Activated B cell treated with CpG ODN at 0.5 μM for 24 hours (primary cell): Measurements from ENCODE around the gene MRPL49. TPM values are rescaled to one million over a fixed set of nuclear protein-coding genes. Genes with fewer than 3 reads are reported as not detected.
A peak's percentile ranks its signal among the peaks of the same experiment; 100 is the strongest.

Source experiments
- ATAC-seq: fragments of 200-7000 bp; cut with Tn5 transposase; one replicate; pipeline ENCODE4 v1.10.0; 2021; ENCODE audit warnings: low read depth, mild to moderate bottlenecking, moderate library complexity
- CTCF ChIA-PET: fragments of 350-600 bp; sonication (Branson Sonifier 250); formaldehyde crosslinking; loops from one replicate; lab custom pipeline; 2021; ENCODE audit warnings: antibody characterized with exemption; lab: Charles Lee
- POLR2A ChIA-PET: fragments of 350-600 bp; sonication (Branson Sonifier 250); formaldehyde crosslinking; loops from one replicate; lab custom pipeline; 2021; ENCODE audit warnings: antibody characterized with exemption; lab: Charles Lee
- DNase-seq: peaks from one replicate; pipeline ENCODE4 v3.0.0; 2022
- H3K27ac Mint-ChIP-seq: one replicate; pipeline ENCODE4 v1.8.0; 2020; ENCODE audit warnings: mixed read lengths
- H3K27me3 Mint-ChIP-seq: one replicate; pipeline ENCODE4 v1.8.0; 2021; ENCODE audit warnings: mixed read lengths
- H3K36me3 Mint-ChIP-seq: one replicate; pipeline ENCODE4 v1.8.0; 2021; ENCODE audit warnings: low read depth, mixed read lengths
- H3K4me1 Mint-ChIP-seq: one replicate; pipeline ENCODE4 v1.8.0; 2021; ENCODE audit warnings: mixed read lengths
- H3K4me3 Mint-ChIP-seq: one replicate; pipeline ENCODE4 v1.8.0; 2020; ENCODE audit warnings: mild to moderate bottlenecking, mixed read lengths
- H3K9me3 Mint-ChIP-seq: one replicate; pipeline ENCODE4 v1.8.0; 2020; ENCODE audit warnings: mixed read lengths
- intact Hi-C: fragments of 100-400 bp; cut with micrococcal nuclease; formaldehyde crosslinking; loops from one replicate; pipeline ENCODE4 v1.15.1; 2024
- total RNA-seq: library from RNA; stranded (reverse); gene quantifications from 2 replicates; pipeline ENCODE4 v1.2.3, GENCODE V29; 2022
- TF ChIP-seq, protein P1 (sequence below): fragments of 200-600 bp; IDR thresholded peaks from one replicate; pipeline ENCODE4 v1.8.0; 2022; ENCODE audit warnings: antibody characterized with exemption, mild to moderate bottlenecking

The MRPL49 gene
- total RNA-seq, 1 donor from 2014 or later: 60.0 TPM

DNA sequence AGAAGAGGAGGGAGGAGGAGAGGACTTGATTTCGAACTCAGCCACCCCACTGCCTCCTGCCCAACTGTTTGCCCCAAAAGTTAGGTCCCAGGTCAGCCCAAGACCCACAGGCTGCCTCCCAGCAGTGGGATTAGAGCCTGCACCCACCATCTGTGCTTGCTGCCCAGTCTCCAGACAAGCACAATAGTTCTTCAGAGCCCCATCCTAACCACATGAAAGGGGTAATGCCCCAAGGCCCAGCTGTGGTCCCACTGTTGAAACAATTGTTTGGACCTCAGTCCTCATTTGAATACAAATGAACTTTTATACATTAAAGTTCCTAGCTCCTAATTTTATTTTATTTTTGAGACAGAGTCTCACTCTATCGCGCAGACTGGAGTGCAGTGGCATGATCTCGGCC lies 31.5 kb upstream of the MRPL49 start:
- POLR2A ChIA-PET: no interaction called here
- DNase-seq: no peak
- no peak for ATAC-seq
- TF ChIP-seq, protein P1, sequence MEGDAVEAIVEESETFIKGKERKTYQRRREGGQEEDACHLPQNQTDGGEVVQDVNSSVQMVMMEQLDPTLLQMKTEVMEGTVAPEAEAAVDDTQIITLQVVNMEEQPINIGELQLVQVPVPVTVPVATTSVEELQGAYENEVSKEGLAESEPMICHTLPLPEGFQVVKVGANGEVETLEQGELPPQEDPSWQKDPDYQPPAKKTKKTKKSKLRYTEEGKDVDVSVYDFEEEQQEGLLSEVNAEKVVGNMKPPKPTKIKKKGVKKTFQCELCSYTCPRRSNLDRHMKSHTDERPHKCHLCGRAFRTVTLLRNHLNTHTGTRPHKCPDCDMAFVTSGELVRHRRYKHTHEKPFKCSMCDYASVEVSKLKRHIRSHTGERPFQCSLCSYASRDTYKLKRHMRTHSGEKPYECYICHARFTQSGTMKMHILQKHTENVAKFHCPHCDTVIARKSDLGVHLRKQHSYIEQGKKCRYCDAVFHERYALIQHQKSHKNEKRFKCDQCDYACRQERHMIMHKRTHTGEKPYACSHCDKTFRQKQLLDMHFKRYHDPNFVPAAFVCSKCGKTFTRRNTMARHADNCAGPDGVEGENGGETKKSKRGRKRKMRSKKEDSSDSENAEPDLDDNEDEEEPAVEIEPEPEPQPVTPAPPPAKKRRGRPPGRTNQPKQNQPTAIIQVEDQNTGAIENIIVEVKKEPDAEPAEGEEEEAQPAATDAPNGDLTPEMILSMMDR: no peak
- H3K27ac Mint-ChIP-seq: no peak overlapping the region
- intact Hi-C loops: no loop called here
- CTCF ChIA-PET: no interaction called here
- H3K4me1 Mint-ChIP-seq: peaks cover 9% of the 10 kb centered on the region
- no peak overlapping the region for H3K4me3 Mint-ChIP-seq
- H3K36me3 Mint-ChIP-seq: peaks cover 40% of the 10 kb centered on the region
- H3K27me3 Mint-ChIP-seq: no peaks in the 10 kb centered on the region
- no peaks in the 10 kb centered on the region for H3K9me3 Mint-ChIP-seq

DNA sequence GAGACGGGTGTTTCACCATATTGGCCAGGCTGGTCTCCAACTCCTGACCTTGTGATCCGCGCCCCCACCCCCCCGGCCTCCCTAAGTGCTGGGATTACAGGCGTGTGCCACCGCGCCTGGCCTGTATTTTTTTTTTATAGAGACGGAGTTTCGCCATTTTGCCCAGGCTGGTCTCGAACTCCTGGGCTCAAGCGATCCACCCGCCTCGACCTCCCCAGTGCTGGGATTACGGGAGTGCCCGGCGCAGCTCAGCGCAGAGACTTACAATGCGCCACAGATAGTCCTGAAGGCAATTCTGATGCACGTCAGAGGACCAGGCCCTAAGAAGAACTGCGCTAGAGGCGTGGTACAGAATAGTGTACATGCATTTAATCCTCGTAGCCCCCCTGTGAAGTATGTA lies 26.7 kb upstream of the MRPL49 start:
- TF ChIP-seq, protein P1: no peak
- intact Hi-C loops: no loop called here
- DNase-seq (no peak), ATAC-seq (no peak)
- Mint-ChIP-seq H3K9me3 (no peaks in the 10 kb centered on the region), H3K36me3 (peaks cover 13% of the 10 kb centered on the region), H3K4me3 (peak overlapping the region; percentile 91), H3K4me1 (peaks cover 18% of the 10 kb centered on the region), H3K27me3 (no peaks in the 10 kb centered on the region), H3K27ac (peak overlapping the region; percentile 88)
- ChIA-PET POLR2A (interaction anchor here (0.7 to 3.2 kb wide), 13 partner anchors 12 to 410 kb away, joined by 3 to 21 read pairs (median 5); partner anchors contain the start of genes CAPN1, CDCA5, FAU and MRPL49), CTCF (interaction anchor here (1.1 kb wide), 1 partner anchor 17 kb away, joined by 4 read pairs; no protein-coding TSS in a partner anchor)

DNA sequence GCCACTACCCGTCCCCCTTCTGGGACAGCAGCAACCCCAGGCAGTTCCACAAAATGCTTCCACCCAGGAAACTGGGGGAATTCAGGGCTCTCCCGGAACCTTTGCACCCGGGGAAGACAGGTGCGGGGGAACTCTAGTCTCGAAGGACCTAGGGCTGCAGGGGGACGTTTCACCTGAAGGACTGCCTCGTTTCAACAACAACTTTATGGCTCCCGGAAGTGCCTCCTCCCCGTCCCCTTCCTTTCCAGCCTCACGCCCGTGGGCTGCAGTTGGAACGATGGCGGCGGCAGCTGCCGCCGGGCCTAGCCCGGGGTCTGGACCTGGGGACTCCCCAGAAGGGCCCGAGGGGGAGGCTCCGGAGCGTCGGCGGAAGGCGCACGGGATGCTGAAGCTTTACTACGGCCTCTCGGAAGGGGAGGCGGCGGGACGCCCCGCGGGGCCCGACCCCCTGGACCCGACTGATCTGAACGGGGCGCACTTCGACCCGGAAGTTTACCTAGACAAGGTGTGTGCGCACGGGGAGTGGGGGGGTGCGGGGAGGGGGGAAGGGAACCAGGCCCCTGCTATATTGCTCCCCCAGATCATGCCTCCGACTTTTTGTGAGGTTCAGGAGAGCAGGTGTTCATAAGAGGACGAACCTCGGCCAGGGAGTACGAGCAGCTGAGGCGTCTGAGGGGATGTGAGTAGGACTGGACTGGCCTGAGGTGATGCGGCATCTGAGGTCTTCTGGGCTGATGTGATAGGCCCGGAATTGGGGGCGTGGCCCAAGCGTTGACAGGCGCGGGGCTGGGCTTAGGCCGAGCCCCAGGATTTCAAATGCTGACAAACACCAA lies 25.9 kb upstream of the MRPL49 start, which contains the start of gene VPS51:
Gene VPS51, plus strand, starts transcription at position 241 of the 833 bp plus-strand sequence. Its CDS starts 37 bp downstream, at position 278.
- POLR2A ChIA-PET: interaction anchor here (0.6 to 3.2 kb wide), 23 partner anchors 13 to 977 kb away, joined by 3 to 21 read pairs (median 6); partner anchors contain the start of genes ARL2, CAPN1, CDCA5 and FAU
- intact Hi-C loops: loop anchor here (1.0 to 2.0 kb wide), 8 partner anchors 12 to 179 kb away; partner anchors contain the start of genes ARL2, ATG2A, CDCA5 and SAC3D1
- H3K27me3 Mint-ChIP-seq: no peaks in the 10 kb centered on the region
- H3K9me3 Mint-ChIP-seq: no peaks in the 10 kb centered on the region
- peak within 1 kb of the TSS; percentile 91 for H3K4me3 Mint-ChIP-seq
- ATAC-seq (peak; percentile 92), DNase-seq (peak; percentile 74)
- peak within 1 kb of the TSS; percentile 88 for H3K27ac Mint-ChIP-seq
- TF ChIP-seq, protein P1: no peak
- H3K4me1 Mint-ChIP-seq: peaks cover 18% of the 10 kb centered on the region
- peaks cover 15% of the 10 kb centered on the region for H3K36me3 Mint-ChIP-seq
- CTCF ChIA-PET: no interaction called here

DNA sequence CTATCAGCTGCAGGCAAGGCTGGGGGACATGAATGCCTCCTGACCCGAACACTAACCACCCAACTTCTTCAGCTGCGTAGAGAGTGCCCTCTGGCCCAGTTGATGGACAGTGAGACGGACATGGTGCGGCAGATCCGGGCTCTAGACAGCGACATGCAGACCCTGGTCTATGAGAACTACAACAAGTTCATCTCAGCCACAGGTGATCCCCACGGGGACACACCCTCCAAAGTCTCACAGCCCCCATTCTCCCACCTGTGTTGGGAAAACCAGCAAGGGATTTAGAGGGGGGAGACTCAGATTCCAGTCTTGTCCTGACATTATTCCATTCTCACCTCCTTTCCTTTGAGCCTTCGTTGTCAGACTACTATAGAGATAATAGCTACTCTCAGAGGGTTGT lies 25.2 kb upstream of the MRPL49 start:
- Mint-ChIP-seq H3K36me3 (peaks cover 18% of the 10 kb centered on the region), H3K4me3 (peak overlapping the region; percentile 91), H3K27me3 (no peaks in the 10 kb centered on the region), H3K4me1 (peaks cover 18% of the 10 kb centered on the region), H3K9me3 (no peaks in the 10 kb centered on the region), H3K27ac (peak overlapping the region; percentile 88)
- ATAC-seq: no peak
- ChIA-PET POLR2A (interaction anchor here (0.6 to 3.2 kb wide), 19 partner anchors 13 to 320 kb away, joined by 3 to 21 read pairs (median 6); partner anchors contain the start of genes ARL2, CAPN1, CDCA5 and FAU), CTCF (interaction anchor here (1.7 kb wide), 1 partner anchor 13 kb away, joined by 9 read pairs; no protein-coding TSS in a partner anchor)
- TF ChIP-seq, protein P1: no peak
- intact Hi-C loops: loop anchor here (1.0 to 2.0 kb wide), 8 partner anchors 13 to 180 kb away; partner anchors contain the start of genes ARL2, ATG2A, CDCA5 and SAC3D1
- no peak for DNase-seq
